HEK293T (cell line): ENCODE data around the gene ANKRD33.

Experiments
- ARNT ChIP-seq: fragments of 450-650 bp; IDR thresholded peaks from 2 replicates; pipeline ENCODE4 v1.6.1; 2017; ENCODE audit warnings: mild to moderate bottlenecking
- ELF4 ChIP-seq: fragments of 450-650 bp; IDR thresholded peaks from 2 replicates; pipeline ENCODE4 v1.6.1; 2017; ENCODE audit warnings: antibody characterized with exemption
- NFRKB ChIP-seq: fragments of 450-650 bp; IDR thresholded peaks from 2 replicates; pipeline ENCODE4 v1.6.1; 2016; ENCODE audit warnings: mild to moderate bottlenecking, moderate library complexity

- no peak for TF ChIP-seq NFRKB
- TF ChIP-seq ARNT, result no peak
- no peak for TF ChIP-seq ELF4
Measured at GRCh38 chr12:51910168-51910567, 22.3 kb downstream of the ANKRD33 start.
